Stomach smooth muscle (tissue), 2 donors: Measurements from ENCODE around the gene ITGB8.
A peak's percentile ranks its signal among the peaks of the same experiment; 100 is the strongest.

ENCODE experiments used
- H3K27ac ChIP-seq: one replicate; pipeline ENCODE4 v1.7.0; 2013; ENCODE audit warnings: mild to moderate bottlenecking, low read length, inconsistent platforms
- H3K27me3 ChIP-seq, 2 donors: one replicate each; pipeline ENCODE4 v1.7.0; 2013; ENCODE audit warnings: low read length in 2 of 2; ENCODE audit not compliant: insufficient read depth in 2 of 2, control insufficient read depth in 1 of 2
- H3K36me3 ChIP-seq, 2 donors: one replicate each; pipeline ENCODE4 v1.7.0; 2013; ENCODE audit warnings: low read length in 2 of 2; ENCODE audit not compliant: control insufficient read depth in 2 of 2, insufficient read depth in 2 of 2
- H3K4me1 ChIP-seq: one replicate; pipeline ENCODE4 v1.7.0; 2013; ENCODE audit warnings: low read length; ENCODE audit not compliant: control insufficient read depth, insufficient read depth
- H3K4me3 ChIP-seq, 2 donors: one replicate each; pipeline ENCODE4 v1.7.0; 2013; ENCODE audit warnings: low read length in 2 of 2
- H3K9ac ChIP-seq, 2 donors: one replicate each; pipeline ENCODE4 v1.7.0; 2013; ENCODE audit warnings: low read length in 2 of 2, mild to moderate bottlenecking in 1 of 2
- H3K9me3 ChIP-seq, 2 donors: one replicate each; pipeline ENCODE4 v1.7.0; 2013; ENCODE audit warnings: low read length in 2 of 2; ENCODE audit not compliant: control insufficient read depth in 2 of 2
- donor health status: healthy.
- donor health status: Pancreatic carcinoma.

The ITGB8 gene

DNA sequence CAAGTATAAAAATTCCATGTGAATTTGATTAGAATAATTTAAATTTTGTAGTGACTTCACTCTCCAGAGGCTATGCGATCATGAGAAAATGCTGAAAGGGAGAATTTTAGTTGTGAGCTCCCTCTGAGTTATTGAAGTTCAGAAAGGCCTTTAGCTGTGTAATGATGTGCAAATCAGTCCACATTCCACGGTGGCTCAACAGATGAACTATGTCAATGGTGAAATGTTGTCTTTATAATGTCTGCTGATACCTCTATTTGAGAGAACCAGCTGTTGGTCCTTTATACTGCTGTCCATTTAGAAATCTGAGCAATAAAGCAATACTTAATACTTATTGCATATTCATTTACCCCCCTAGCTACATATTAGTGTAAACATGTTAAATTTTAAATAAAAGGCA is 7.1 kb upstream of the ITGB8 start:
- Histone ChIP-seq H3K36me3 (no peaks in the 10 kb centered on the region), H3K4me1 (no peaks in the 10 kb centered on the region), H3K27me3 (no peaks in the 10 kb centered on the region), H3K4me3 (no peak overlapping the region), H3K27ac (no peak overlapping the region), H3K9me3 (no peaks in the 10 kb centered on the region), H3K9ac (no peak overlapping the region)

DNA sequence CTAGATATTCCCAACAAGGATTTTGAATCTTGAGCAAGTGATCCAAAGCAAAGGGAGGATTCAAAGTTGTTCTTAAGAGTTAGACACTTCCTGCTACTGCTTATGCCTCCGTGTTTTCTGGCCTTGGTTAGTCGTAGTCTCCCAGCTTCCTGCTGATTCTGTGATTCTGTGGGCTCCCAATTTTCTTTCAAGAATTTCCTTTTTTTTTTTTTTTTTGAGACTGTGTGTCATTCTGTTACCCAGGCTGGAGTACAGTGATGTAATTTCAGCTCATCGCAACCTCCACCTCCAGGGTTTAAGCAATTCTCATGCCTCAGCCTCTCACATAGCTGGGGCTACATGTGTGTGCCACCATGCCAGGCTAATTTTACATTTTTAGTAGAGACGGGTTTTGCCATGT is 4.4 kb upstream of the ITGB8 start:
- Histone ChIP-seq H3K9ac (no peak overlapping the region), H3K9me3 (no peaks in the 10 kb centered on the region), H3K27ac (no peak overlapping the region), H3K36me3 (no peaks in the 10 kb centered on the region), H3K4me1 (peaks cover 3% of the 10 kb centered on the region), H3K4me3 (no peak overlapping the region), H3K27me3 (no peaks in the 10 kb centered on the region)

DNA sequence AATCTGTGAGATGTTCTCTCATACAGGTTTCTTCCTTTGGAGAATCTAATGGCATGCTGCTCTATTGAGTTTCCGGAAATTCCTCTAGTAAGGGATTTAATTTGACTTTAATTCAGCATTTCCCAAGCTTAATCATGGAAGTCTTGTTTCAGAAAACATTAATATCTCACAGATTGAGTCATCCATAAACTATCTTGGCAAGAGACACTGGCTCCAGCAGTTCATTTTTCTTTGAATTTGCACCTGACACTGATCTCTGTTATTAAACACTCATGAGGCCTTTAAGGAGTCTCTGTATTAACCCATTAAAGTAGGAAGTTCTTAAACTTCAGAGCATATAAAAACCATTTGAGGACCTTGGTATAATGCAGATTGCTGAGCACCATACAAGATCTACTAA is 3.6 kb upstream of the ITGB8 start:
- no peak overlapping the region for H3K27ac ChIP-seq
- no peaks in the 10 kb centered on the region for H3K27me3 ChIP-seq
- H3K9me3 ChIP-seq, result no peaks in the 10 kb centered on the region
- H3K4me1 ChIP-seq, result peaks cover 7% of the 10 kb centered on the region
- no peaks in the 10 kb centered on the region for H3K36me3 ChIP-seq
- no peak overlapping the region for H3K4me3 ChIP-seq
- no peak overlapping the region for H3K9ac ChIP-seq

DNA sequence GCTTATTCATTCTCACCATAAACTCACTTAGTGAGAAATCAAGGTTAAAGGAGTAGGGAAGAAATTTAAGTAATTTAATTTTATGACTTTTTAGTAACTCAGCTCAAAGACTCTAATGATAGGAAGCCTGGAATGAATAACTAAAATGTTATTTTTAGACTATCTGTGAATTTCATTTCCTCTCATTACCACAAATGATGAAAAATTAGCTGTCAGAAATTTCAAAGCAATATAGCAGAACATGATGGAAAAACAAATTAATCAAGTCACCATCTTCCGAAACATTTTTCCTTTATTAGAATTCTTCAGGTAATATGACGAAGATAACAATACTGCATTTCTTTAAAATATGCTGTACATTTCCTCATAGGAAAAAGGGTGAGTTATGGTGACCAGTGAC is 2.7 kb upstream of the ITGB8 start:
- no peaks in the 10 kb centered on the region for H3K27me3 ChIP-seq
- H3K9me3 ChIP-seq, result no peaks in the 10 kb centered on the region
- no peaks in the 10 kb centered on the region for H3K36me3 ChIP-seq
- H3K9ac ChIP-seq, result no peak overlapping the region
- H3K4me1 ChIP-seq, result peaks cover 7% of the 10 kb centered on the region
- H3K27ac ChIP-seq, result no peak overlapping the region
- no peak overlapping the region for H3K4me3 ChIP-seq

DNA sequence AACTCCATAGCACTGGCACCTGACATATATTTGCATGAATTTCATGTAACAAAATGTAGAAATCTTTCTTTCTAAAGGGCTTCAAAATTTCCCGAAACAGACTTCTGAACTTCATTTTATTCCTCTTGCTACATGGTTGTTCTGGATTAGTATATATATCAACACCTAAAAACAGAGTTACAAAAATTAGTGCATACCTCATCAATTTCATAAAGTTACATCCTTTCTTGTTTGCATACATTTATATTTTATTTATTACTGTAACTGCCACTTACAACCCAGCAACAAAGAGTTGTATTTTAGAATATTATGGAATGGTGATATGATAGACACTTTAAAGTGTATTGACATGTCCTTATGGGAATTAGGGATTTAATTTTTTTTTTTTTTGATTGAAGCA is 2.0 kb upstream of the ITGB8 start:
- Histone ChIP-seq H3K36me3 (no peaks in the 10 kb centered on the region), H3K4me1 (peaks cover 7% of the 10 kb centered on the region), H3K4me3 (peak overlapping the region in 1 of 2 donors; percentile 93), H3K27me3 (no peaks in the 10 kb centered on the region), H3K9me3 (no peaks in the 10 kb centered on the region), H3K9ac (no peak overlapping the region), H3K27ac (no peak overlapping the region)

DNA sequence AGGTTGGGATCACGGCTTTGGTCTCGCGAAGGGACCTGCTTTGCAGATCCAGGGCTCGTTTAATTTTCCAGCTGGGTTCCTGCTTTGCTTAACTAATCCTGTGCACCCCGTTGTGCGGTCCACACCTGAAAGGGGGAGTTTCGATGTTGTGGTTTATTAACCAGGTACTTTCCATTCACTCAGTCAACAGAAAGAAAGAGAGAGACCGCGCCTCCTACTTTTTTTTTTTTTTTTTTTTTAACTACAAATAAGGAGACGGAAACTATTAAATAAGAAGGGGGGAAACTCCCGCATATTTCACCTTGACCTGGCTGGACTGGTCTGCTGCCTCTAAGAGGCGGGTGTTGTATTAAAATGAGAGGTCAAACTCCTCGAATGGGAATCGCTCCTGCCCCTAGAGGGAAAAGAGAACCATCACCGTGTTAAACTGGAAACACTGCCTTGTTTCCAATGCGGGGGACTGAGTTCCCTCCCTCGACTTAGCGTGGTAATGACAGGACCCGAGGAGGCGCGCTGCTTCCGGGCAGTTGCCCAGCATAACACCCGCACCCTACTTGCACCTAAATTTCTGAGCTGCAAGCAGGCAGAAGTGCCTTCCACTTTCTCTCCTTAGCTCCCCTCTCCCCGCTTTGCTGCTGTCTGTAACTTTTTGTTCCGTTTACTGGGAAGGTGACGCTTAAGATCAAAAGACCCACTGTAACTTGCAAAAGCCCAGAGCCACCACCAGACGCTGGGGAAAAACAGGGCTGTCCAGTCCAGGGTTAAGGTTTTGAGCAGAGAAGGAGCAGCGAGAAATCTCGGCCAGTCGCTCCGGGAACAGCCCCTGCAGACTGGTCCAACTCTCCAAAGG is 1.1 kb upstream of the ITGB8 start:
- H3K4me1 ChIP-seq, result peaks cover 7% of the 10 kb centered on the region
- H3K27ac ChIP-seq, result peak overlapping the region; percentile 88
- peak overlapping the region; percentile 67 to 90 for H3K9ac ChIP-seq
- no peaks in the 10 kb centered on the region for H3K9me3 ChIP-seq
- no peaks in the 10 kb centered on the region for H3K27me3 ChIP-seq
- H3K36me3 ChIP-seq, result no peaks in the 10 kb centered on the region
- H3K4me3 ChIP-seq, result peak overlapping the region; percentile 93 to 94

DNA sequence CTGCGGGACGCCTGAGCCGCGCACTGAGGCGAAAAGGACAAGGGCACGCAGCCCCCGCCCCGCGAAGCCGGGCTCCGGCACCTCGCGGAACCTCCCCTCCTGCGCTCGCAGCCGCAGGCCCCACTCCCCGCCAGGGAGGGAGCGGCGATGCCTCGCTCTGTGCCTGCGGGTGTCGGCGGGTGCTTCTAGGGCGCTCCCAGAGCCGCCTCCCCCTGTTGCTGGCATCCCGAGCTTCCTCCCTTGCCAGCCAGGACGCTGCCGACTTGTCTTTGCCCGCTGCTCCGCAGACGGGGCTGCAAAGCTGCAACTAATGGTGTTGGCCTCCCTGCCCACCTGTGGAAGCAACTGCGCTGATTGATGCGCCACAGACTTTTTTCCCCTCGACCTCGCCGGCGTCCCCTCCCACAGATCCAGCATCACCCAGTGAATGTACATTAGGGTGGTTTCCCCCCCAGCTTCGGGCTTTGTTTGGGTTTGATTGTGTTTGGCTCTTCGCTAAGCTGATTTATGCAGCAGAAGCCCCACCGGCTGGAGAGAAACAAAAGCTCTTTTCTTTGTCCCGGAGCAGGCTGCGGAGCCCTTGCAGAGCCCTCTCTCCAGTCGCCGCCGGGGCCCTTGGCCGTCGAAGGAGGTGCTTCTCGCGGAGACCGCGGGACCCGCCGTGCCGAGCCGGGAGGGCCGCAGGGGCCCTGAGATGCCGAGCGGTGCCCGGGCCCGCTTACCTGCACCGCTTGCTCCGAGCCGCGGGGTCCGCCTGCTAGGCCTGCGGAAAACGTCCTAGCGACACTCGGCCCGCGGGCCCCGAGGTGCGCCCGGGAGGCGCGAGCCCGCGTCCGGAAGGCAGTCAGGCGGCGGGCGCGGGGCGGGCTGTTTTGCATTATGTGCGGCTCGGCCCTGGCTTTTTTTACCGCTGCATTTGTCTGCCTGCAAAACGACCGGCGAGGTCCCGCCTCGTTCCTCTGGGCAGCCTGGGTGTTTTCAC is 519 bp downstream of the ITGB8 start:
- Histone ChIP-seq H3K9ac (peak overlapping the region; percentile 67 to 90), H3K4me3 (peak overlapping the region; percentile 93 to 94), H3K9me3 (no peaks in the 10 kb centered on the region), H3K36me3 (no peaks in the 10 kb centered on the region), H3K4me1 (peaks cover 7% of the 10 kb centered on the region), H3K27me3 (no peaks in the 10 kb centered on the region), H3K27ac (peak overlapping the region; percentile 88)

DNA sequence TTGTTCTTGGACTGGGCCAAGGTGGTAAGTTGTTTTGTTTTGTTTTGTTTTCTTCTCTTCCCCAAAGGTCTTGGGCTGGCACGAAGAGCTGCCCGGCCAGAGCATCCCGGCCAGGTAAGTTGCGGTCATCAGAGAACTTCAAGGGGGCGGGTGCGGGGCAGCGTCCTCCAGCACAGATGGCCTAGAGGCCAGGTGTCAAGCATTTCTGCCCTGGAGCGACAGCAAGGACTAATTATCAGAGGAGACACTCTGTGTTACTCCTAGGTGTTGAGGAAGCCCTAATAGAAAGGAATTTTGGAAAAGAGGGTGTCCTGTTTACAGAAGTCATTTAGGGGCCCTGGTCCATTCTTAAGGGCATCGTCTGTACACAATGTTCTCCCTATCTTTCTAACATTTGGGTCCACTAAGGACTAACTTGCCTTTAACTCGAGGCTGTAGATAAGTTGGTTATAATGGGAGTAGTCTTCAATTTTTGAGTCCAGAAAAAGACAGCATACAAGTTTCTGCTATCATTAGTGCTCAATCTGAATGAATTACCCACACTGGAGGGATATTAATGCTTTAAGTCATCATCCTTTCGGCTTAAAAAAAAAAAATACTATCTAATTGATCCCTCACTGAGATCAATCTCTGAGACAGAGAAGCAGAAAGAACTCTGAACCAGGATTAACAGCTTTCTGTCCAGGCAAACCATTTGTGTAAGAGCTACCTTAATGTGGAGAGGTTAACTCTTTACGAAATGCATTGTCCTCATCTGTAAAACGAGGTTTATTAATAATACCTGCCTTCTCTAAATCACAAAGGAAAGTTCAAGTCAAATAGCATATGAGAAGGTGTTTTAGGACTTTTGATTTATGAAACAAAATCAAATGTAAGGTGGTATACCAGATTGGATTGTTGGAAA is 1.5 kb downstream of the ITGB8 start:
- Histone ChIP-seq H3K36me3 (no peaks in the 10 kb centered on the region), H3K9me3 (no peaks in the 10 kb centered on the region), H3K27ac (peak overlapping the region; percentile 88), H3K4me3 (peak overlapping the region; percentile 93 to 94), H3K27me3 (no peaks in the 10 kb centered on the region), H3K4me1 (peaks cover 7% of the 10 kb centered on the region), H3K9ac (peak overlapping the region; percentile 67 to 90)

DNA sequence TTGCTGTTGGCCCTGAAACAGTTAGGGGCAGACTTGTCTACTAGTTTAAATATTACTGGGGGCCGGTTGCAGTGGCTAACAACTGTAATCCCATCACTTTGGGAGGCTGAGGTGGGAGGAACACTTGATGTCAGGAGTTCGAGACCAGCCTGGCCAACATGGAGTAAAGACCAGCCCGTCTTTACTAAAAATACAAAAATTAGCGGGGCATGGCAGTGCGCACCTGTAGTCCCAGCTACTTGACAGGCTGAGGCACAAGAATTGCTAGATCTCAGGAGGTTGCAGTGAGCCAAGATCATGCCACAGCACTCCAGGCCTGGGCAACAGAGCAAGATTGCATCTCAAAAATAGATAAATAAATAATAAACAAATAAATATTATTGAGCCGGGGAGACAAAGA is 7.6 kb downstream of the ITGB8 start:
- peaks cover 0 to 3% of the 10 kb centered on the region in 2 donors for H3K36me3 ChIP-seq
- no peaks in the 10 kb centered on the region for H3K9me3 ChIP-seq
- no peak overlapping the region for H3K4me3 ChIP-seq
- H3K27ac ChIP-seq, result no peak overlapping the region
- no peak overlapping the region for H3K9ac ChIP-seq
- H3K4me1 ChIP-seq, result no peaks in the 10 kb centered on the region
- H3K27me3 ChIP-seq, result no peaks in the 10 kb centered on the region

DNA sequence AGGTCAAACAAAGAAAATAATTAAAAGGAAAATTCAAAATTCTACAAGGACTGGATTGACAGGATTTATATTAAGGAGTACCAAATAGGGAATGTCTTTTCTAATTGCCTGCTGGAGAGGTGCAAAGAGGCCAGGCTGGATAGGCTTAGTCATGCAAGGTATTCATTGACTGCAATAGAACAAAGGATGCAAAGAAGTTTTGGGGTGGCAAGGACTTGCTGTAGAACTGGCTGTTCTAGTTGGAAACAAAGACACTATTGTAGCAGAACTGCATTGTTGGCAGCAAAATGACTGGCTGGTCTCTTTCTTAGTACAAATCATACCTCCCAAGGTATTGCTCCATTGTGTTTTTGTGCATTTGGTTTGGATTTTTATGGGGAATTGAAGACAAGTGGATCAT is 10.1 kb downstream of the ITGB8 start:
- Histone ChIP-seq H3K9ac (no peak overlapping the region), H3K36me3 (peaks cover 0 to 3% of the 10 kb centered on the region in 2 donors), H3K4me1 (no peaks in the 10 kb centered on the region), H3K27me3 (no peaks in the 10 kb centered on the region), H3K9me3 (no peaks in the 10 kb centered on the region), H3K27ac (no peak overlapping the region), H3K4me3 (no peak overlapping the region)
